ENCODE data around the gene TSPAN9.

TSPAN9 gene

DNA sequence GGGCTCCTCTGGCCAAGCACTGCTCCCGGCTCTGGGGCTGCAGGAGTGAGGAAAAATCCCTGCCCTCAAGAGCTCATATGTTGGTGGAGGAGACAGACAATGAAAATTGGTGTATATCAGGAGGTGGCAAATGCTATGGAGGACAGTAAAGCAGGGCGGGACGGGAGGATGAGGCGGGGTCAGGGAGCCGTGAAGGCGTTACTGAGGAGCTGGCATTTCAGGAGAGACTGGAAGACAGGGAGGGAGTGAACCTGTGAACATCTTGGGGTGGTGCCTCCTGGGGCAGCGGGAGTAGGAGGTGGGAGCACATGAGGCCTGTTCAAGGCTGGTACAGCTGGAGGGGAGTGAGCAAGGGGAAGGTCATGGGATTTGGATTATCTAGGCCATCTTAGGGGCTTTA is 26.6 kb downstream of the TSPAN9 start:
- DNase-seq: no peak

DNA sequence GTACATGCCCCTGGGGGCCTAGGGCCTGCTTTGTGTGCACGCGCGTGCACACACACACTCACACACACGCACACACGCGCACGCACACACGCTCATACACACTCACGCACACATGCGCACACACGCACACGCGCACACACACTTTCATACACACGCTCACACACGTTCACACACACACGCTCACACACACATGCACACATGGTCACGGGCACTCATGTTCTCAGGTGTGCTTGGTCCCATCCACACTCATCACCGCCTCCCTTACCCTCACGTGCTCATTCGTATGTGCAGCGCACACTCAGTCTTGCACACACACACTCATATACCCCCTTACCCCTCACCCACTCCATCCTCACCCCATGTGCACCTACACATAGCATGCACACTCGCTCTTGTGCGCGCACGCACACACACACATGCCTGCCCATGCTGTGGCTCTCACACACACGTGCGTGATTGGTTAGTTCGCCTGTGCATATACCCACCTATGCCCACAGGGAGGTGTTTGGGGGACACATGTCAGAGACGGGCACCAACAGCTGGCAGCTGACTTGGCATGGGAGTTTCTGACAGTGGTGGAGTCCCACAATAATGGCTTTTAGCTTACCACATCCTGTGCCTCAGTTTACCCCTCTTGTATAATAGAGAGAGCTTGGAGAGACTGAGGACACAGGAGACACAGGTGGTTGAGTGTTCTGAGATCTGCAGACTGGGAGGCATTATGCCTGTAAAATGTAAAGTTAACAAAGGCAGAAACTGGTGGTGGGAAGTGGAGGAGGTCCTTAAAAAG is 28.7 kb downstream of the TSPAN9 start:
- DNase-seq: no peak

DNA sequence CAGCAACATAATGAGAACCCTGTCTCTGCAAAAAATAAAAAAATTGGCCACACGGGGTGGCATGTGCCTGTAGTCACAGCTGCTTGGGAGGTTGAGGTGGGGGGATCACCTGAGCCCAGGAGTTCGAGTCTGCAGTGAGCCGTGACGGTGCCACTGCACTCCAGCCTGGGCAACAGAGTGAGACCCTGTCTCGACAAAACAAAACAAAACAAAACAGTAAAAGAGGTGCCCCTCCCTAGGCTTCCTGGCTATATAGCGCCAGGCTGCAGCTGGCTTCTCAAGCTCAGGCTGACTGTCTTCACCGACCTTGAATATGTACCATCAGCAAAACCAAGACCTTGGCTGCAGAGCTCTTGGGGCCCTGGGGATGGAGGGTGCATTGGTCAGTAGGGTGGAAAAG is 29.4 kb downstream of the TSPAN9 start:
- no peak for DNase-seq

DNA sequence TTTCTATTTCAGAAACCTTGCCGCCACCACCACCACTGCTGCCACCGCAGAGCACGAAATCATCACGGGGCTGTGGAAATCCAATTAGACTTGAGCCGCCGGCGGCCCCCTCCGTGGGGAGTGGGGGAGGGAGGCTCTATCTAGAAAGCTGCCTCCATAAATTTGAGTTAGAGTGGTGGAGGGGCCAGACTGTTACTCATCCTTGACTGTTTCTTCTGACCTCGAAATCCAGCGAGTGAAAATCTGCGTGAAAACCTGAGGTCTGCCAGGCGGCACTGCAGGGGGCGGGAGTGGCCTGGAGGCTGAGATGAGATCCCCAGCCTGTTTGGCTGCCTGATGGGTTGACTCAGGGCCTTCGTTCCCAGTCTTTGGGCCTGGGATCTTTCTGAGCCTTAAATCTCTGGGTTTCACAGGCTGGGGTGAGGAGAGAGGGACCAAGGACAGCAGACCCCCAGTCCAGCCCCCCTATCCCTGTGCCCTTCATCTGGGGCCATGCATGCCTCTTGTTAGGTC is 29.9 kb downstream of the TSPAN9 start:
- DNase-seq: no peak

DNA sequence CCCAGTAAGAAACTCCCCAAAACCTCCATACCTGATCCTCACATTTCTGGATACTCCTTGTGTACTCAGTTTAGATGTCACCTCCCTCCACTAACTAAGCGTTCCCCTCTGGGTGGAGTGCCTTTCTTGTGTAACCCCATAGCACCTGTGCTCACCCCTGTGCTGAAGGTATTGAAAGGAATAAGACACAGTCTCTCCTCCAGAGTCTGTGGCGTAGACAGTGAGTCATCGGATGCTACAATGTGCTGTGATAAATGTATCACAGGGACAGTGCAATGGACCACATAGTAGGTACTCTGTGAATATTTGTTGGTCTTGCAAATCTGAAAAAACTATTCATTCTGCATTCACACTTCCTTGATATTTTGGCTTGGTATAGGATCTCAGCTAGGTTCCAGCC is 30.8 kb downstream of the TSPAN9 start:
- DNase-seq: no peak

DNA sequence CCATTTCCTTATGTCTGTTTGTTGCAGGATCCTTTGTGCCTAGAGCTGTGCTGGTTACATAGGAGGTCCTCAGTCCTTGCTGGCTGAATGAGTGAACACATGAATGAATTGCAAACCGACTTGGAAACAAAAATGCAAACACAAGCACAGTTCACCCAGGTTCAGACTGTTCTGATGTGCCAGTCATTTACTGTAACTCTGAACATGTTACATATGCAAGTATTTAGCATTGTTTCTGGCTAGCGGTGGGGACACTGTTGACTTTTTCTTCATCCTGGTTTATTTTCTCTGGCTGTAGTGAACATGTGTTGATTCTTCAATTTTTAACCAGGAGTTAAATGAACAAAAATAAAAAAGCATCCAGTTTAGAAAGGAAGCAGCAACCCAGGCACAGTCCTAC is 33.4 kb downstream of the TSPAN9 start:
- no peak for DNase-seq

DNA sequence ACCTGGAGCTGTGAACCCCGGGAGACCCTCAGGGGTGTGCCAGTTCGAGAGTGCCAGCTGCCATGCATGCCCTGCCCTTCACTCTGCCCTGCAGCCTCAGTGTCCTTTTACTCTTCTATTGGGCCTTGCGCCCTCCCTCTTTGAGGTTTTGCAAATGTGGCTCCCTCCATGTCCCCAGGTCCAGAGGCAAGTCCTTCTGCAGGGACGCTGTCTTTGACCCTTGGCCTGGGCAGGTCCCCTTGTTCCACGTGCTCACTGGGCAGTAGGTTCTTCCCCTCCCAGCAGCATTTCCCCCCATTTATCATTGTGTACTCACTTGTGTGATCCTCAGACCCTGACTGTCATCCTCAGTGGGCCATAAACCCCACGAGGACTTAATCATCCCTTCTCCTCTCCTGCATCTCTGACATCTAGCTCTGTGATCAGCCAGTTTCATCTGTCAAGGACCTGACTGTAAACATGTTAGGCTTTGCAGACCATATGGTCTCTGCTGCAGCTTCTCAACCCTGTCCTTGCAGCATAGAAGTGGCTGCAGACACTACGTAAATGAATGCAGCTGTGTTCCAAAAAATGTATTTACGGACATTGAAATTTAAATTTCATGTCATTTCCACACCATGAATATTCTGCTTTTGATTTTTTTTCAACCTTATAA is 36.6 kb downstream of the TSPAN9 start:
- DNase-seq: no peak

DNA sequence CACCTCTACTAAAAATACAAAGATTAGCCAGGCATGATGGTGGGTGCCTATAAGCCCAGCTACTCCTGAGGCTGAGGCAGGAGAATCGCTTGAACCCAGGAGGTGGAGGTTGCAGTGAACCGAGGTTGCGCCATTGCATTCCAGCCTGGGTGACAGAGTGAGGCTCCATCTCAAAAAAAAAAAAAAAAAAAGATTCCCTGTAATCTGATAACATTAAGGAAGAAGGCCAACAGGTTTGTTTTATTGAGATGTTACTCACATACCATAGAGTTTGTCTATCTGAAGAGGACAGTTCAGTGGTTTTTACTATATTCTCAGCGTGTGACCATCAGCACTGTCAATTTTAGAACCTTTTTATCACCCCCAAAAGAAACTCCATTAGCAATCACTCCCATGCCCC is 37.5 kb downstream of the TSPAN9 start:
- DNase-seq: no peak

DNA sequence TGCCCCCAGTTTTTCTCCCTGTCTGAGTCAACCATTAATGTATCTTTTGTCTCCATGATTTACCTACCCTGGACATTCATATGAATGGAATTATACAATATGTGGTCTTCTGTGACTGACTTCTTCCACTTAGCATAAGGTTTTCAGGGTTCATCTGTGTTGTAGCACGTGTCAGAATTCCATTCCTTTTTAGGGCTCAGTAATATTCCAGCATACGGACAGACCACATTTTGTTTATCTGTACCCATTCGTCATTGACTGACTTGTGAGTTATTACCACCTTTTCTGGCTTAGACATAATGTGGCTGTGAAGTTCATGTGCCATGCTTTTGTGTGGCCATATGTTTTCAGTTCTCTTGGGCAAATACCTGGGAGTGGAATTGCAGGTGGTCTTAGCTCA is 37.9 kb downstream of the TSPAN9 start:
- no peak for DNase-seq

DNA sequence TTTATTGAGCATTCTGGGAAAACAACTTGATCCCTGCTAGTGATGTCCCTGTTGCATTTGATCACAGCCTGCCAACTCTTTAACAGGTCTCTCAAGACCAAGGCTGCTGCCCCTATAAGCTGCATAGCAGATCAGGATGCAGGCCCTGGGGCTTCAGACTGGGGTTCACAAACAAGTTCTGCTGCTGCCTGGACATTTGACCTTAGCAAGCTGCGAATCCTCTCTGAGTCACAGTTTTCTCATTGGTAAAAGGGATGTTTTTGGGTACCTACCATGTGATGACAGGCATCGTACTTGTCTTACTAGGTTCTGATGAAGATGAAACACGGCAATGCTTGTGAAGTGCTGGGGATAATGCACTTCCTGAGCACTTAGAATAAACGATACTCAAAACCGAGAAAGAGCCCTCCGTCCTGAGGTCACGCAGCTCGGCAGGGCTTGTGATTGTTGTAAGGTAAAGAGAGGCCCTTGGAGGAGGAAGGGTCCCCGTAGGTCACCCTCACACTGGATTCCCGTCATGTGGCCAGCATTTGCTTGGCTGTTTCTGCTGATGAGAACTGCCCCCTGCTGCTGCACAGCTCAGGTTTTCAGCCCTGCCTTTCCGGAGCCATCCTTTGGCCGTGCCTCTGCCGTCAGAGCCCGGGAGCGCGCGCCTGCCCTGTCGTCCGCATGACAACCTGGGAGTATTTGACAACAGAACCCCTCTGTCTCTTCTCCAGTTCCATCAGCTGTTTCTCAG is 39.1 kb downstream of the TSPAN9 start:
- DNase-seq: no peak

DNA sequence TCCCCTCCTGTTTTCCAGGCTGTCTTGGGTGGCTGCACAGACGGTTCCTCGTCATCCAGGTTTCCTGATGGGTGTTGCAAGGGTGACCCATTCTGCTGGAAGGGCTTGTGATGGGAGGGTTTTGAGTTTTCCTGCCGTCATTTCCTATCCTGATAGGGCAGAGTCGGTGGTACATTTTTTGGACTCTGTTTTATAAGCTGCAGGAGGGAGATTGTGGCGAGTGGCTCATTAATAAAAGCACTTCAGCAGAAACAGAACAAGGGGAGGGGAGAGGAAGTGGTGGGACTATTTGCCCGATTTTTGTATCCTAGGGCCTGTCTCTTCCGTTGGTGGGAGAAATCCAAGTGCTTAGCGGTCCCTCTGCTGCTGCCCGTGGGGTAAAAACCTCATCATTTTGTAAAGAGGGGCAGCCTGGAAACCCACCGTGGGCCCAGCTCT is 40.0 kb downstream of the TSPAN9 start:
- DNase-seq: no peak

DNA sequence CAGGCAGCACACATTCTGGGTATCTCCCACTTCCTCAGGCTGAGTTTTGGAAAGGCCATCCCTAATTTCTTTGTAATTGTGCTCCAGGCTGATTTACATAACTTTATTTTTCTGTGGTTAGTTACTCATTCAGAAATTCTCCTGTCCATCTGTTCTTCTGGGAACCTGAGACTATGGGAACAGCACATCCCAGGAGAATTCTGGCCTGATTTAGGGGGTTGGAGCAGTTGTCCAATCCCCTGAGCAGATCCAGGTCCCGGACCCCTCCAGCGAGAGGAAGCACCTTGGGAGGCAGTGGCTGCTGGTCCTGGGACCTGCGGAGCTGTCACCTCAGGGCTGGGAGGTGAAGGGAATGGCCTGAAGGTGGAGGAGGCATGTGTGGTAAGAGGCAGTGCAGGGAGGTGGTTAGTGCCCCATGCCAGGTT is 40.4 kb downstream of the TSPAN9 start:
- no peak for DNase-seq

DNA sequence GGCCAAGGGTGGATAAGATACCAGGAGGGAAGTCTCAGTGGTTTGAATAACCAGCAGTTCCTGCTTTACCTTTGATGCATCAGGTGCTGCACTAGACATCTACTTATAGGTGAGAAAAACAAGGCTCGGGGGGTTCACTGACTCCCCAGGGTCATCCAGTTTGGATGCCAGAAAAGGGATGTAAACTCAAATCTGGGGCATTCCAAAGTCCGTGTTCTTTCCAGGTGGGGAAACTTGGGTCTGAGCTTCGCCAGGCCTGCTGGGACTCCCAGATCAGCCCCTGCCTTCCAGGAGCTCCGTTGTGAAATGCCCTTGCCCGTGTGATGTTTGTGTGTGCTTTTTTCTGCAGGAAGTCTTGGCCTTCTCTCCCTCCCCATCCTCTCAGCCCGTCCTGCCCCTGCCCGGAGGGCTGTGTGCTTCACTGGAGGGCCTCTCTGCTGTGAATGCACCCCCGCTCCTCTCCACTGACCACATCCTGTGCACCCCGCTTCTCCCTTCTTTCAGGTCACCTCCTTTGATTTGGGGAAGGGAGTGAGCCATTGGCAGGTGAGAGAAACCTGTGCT is 42.1 kb downstream of the TSPAN9 start:
- no peak for DNase-seq

DNA sequence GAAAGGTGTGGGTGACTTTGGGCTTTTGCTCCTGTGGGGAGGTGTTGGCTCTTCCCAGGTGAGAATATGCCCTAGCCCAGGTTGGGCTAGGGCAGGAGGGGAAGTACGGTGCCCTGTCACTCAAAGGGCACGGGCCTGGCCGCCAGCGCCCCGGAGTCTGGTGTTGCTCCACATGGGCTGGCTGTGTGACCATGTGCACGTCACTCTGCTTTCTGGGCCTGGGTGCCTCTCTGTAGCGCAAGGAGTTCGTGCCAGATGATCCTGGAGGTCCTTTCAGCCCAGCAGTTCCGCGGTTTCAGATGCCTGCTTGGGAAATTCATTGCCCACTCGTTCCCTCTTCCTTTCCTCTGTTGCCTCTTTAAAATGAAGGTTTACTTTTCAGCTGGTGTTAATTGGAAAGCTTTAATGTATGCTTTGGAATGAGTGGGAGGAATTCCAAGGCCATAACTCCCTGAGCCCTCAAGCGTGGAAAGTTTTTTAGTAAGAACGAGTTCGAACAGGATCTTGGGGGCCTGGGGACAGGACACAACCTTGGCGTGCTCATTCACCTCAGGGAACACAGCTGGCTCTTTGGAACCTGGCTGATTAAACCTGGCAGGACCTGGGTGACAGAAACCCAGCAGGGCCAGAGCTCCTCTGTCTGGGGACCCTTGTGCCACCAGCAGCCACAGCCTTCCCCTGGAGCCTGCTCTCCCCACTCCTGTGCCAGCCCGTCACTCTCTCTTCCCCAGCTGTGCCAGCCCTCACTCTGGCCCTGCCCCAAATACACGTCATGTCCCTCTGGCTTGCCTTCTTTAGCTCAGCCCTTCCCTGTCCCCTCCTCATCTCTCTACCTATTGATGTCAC is 42.8 kb downstream of the TSPAN9 start:
- DNase-seq: no peak

DNA sequence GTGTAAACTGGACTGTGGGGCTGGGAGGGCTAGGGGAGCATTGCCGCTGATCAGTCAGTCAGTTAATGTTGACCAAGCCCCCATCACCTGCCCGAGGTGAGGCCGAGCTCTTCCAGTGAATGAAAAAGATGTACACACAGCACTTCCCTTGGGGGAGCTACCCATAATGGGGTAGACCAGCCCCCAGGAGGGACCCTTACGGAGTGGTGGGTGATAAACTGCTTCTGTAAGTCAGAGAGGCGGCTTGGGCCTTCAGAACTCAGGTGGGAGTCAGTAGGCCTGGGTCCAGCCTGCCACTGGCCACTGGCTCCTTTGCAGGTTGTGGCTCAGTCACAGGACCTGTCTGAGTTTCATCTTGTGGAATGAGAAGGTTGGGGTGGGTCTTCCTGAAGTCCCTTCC is 43.5 kb downstream of the TSPAN9 start:
- DNase-seq: no peak

DNA sequence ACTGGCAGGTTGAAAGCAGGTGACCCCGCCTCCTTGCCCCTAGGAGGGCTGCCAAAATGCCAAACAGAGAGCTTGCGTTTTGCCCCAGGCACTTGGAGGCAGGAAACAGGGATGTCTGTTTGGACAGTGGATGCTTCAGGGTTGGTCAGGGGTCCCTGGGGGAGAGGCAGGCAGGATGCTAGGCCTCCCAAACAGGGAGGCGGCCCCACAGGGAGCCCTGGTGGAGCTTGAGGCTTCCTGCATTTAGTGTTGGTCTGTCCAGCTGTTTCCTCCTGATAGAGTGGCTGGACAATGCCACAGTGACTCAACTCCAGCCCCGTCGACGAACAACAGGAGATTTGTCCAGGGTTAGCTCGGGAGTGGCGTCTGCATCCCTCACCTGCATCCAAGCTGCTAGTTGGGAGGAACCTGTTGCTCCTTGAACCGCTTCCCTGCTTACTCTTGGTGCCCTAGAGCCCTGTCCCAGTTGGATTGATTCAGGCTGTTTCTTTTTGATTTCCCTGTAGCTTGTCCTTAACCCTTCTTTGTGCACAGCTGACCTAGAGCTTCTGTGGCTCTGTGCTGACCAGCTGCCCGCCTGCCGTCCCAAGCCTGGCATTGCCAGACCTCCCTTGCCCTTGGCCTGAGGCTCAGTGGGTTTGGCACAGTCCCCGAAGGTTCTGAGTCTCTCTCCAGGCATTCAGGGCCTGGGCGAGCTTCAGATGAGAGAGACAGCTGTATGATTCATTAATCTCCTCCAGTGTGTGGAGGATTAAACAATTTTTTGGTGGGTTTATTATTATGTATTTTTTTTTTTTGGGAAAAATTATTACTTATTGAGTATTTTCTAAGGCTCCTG is 45.9 kb downstream of the TSPAN9 start:
- no peak for DNase-seq

DNA sequence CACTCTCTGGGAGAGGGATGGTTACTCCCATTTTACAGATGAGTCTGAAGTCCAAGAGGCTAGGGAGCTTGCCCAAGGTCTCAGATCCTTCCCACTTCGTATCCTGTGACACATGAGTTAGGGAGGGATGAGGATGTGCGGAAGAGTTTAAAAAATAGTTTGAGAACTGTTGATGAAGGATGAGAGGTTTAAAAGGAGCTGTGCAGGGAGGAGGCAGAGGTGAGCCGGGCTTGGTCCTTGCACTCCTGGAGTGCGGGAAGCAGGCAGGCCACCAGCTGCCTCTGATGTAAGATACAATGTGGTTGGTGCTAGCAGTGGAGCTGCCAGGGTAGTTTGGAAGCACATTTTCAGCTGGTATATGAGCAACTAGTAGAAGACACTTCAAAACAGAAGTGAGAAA is 46.5 kb downstream of the TSPAN9 start:
- no peak for DNase-seq

DNA sequence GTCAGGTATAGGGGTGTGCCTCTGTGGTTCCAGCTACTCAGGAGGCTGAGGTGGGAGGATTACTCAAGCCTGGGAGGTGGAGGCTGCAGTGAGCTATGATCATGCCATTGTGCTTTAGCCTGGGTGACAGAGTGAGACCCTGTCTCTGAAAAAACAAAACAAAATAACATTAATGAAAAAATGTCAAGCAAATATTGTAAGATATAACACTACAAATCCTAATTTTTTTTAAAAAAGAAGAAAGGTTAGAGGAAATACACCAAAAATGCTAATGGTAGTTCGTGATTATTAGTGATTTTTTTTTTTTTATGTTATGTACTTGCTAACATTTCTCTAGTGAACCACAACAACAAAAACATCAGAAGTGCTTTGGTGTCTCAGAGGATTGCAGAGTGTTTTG is 47.7 kb downstream of the TSPAN9 start:
- DNase-seq: no peak

DNA sequence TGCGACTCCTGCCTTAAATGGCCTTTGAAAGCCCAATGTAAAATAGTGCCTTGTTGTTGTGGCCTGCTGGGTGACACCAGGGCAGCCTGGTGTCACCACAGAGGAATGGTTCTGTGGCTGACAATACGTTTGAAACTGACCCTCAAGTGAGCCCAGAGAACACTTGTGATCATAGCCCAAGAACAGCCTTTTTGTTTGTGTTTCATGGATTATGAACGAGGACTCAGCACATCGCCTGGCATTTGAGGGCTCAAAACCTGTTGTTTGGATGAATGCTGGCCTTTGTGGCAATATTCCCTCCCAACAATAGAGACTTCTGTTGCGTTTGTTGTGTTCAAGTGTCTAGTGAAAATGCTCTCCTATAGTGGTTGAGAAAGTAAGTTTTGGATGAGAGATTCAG is 48.5 kb downstream of the TSPAN9 start:
- DNase-seq: no peak

DNA sequence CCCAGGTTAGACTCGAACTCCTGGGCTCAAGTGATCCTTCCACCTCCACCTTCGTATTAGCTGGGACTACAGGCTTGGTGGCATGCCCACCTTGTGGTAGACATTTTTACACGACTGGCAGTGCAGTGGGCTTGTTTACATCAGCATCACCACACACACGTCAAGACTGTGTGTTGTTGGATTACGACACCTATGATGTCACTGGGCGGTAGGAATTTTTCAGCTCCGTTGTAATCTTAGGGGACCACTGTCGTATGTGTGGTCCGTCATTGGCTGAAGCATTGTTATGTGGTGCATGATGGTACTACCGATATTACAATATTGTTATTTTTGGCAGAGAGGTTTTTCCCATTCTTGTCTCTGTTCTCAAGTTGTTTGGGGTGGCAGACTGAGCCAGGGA is 50.7 kb downstream of the TSPAN9 start:
- DNase-seq: no peak

Data from T-helper 2 cell (primary cell).